HG02970 (cell line): ENCODE measurements around the gene CCL18.
"Not testable (repeated sequence)": the region's sequence is repeated elsewhere in the genome, so short reads cannot be mapped to it uniquely, and the experiment has no call there.

ENCODE experiments used
- ATAC-seq: cut with Tn5 transposase; IDR thresholded peaks from one replicate; pipeline ENCODE4 v1.9.1; 2021; ENCODE audit warnings: mild to moderate bottlenecking, moderate library complexity, moderate number of reproducible peaks; ENCODE audit not compliant: unreplicated experiment, low FRiP score

Gene CCL18, protein sequence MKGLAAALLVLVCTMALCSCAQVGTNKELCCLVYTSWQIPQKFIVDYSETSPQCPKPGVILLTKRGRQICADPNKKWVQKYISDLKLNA

DNA sequence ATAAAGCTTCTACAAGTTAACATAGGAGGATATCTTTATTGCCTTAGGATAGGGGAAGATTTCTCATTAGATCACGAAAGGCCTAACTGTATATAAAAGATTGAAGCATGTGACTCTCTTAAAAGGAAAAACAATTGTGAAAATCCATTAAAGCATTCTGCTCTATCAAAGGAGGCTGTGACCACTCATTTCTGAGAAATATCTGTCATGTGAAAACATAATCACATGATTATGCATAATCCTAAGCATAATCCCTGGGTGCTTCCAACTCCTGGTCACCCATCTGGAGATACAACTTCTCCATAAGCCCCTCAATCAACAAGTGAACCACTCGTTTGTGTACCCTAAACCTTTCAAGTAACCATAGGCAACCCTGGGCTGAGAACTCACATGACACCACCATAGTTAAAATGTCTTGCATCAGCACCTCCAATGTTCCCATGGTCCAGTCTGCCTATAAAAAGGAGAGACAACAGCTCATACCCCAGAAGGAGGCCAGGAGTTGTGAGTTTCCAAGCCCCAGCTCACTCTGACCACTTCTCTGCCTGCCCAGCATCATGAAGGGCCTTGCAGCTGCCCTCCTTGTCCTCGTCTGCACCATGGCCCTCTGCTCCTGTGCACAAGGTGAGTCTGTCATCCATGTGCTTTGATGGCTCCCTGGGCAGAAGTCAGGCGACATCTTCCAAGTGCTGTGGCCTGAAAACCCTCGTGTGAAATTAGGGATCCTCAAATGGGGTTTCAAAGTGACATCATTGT, at the start of gene CCL18:
TSS of gene CCL18 (plus strand) at position 487 of the 756 bp plus-strand sequence. CDS start at position 558, 71 bp downstream.
- ATAC-seq, result no peak

DNA sequence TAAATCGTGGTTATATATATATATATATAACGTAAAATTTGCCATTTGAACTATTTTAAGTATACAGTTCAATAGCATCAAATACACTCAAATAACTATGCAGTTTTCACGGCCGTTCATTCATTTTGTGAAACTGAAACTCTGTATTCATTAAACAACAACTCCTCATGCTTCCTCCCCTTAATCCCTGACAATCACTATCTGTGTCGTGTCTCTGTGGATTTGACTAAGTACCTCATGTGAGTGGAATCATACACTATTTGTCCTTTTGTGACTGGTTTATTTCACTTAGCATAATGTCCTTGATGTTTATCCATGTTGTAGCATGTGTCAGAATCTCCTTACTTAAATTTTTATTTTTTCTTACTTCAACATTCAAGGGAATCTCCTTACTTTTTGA, 49.1 kb upstream of the CCL18 start:
- no peak for ATAC-seq

DNA sequence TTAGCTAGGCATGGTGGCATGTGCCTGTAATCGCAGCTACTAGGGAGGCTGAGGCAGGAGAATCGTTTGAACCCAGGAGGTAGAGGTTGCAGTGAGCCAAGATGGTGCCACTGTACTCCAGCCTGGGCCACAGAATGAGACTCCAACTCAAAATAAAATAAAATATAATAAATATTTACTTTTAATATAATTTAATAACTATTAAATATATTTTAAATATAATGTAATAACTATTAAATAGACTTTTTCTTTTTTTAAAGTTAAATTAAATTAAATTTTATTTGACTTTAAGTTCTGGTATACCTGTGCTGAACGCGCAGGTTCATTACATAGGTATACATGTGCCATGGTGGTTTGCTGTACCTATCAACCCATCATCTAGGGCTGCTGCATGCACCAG, 48.2 kb upstream of the CCL18 start:
- not testable (repeated sequence) for ATAC-seq

DNA sequence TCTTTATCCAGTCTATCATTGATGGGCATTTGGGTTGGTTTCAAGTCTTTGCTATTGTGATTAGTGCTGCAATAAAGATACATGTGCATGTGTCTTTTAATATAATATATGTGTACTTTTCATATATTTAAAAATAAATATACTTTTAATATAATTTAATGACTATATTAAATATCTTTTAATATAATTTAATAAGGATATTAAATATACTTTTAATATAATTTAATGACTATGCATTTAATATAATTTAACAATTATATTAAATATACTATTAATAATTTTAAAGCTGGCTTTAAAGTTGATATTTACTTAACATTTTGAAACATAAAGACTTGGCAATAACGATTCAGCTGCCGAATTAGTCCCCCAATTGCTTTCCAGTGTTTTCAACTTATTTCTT, 47.5 kb upstream of the CCL18 start:
- ATAC-seq, result no peak

DNA sequence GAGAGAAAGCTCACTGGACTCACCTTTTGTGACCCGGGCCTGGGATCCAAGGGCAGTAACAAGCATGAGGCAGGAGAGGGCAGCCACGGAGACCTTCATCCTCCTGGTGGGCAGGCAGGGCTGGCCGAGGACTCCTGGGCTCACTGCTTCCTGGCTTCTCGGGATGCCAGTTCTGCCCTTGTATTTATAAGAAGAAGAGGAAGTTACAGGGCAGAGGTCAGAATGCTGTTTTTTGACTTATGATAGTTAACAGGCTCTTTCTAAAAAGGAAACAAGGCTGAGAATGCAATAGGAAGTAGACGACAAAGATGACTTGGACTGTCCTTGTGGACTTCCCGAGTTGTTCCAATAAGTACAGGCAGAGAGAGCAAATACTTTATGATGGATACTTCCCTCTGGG, 46.3 kb upstream of the CCL18 start, which contains the start of gene CCL23:
TSS of gene CCL23 (minus strand) at position 174 of the 400 bp plus-strand sequence. CDS start at position 99, 75 bp downstream.
- ATAC-seq, result no peak

DNA sequence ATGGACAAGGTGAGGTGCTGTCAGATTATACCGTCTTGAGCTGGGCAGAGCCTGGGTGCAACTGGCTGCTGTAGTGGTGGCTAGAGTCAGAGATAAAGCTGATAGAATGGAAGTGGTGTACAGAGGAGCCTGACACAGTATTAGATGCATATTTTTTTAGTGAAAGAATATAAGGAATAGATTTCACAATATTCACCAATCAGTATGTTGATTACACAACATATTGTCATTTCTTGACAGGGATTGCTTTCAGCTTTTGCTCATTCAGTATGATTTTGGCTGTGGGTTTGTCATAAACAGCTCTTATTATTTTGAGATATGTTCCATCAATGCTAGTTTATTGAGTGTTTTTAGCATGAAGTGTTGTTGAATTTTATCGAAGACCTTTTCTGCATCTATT, 44.6 kb upstream of the CCL18 start:
- ATAC-seq, result no peak

DNA sequence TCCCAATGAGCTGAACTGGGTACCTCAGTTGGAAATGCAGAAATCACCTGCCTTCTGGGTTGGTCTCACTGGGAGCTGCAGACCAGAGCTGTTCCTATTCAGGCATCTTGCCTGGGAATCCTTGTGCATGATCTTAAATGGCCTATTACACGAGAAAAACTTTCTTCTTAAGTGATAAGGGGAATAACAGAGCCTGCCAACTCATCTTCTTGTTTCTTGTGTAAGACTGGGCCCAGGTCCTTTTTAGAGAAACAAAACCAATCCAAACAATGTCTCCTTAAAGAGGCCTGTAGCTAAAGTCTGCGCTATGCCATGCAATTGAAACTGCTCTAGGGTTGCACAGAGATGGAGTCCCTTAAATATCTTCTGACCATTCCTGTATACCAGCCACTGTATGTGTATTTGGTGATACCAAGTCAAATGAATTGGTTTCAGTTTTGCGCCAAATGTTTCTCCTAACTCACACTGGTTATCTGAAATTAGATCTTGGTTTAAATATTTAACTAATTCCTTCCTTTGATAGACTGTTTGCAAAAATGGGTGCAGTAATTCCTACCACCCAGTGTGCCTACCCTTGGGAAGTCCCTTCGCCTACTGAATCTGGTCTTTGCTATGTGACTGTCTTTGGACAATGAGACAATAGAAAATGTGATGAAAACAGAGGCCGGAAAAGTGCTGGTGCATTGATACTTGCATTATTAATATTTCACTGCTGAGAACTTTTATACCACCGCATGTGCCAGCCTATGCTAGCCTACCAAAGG, 39.8 kb upstream of the CCL18 start:
- ATAC-seq, result no peak

DNA sequence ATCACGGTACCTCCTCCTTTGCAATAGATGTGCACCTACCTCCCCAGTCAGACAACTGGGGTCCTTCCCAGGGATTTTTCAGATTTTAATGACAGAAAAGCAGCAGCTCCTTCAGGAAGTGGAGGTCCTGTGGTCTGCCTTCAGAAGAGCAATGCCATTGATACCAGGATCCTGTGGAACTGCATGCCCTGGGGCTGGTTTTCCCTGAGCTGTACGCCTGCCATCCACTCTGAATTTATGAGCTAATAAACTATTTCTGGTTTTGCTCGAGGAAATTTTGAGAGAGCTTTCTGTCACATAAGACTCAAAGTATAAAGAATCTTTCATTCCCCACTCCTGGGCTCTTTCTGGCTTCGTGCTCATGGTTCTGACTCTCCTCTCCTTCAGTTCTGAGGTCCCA, 36.3 kb upstream of the CCL18 start:
- ATAC-seq, result no peak

DNA sequence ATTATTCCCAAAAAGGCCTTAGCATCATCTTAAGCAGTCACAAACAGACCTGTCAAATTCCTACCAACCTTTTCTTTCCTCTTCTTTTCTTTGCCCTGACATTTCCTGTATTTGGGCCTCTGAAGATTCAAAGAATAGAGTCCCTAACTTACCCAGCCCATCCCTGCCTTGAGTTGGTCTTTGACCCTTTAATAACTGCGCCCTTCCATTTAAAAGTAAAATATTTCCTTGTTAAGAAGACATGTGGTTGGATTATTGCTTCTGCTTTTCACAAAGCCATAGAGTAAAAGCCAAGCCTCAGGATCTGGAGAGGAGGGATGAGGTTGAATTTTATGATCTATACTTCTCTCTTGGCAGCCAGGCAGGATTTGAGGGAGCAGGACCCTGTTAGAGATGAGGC, 33.1 kb upstream of the CCL18 start:
- ATAC-seq, result no peak

DNA sequence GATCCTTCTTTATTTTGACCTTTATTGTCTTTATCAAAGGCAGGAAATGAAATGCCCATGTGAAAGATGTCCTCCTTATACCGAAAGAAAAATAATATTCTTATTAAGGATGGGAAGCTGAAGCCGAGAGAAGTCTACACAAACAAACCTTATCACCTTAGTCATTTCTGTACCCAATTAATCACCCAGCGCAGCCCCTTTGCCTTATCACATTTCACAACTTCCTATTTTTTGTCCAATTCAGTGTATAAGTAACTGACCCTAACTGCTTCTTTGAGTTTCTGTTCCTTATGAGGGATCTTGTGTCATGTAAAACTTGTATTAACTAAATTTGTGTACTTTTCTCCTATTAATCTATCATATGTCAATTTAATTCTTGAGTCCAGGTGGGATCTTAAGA, 29.9 kb upstream of the CCL18 start:
- ATAC-seq, result no peak

DNA sequence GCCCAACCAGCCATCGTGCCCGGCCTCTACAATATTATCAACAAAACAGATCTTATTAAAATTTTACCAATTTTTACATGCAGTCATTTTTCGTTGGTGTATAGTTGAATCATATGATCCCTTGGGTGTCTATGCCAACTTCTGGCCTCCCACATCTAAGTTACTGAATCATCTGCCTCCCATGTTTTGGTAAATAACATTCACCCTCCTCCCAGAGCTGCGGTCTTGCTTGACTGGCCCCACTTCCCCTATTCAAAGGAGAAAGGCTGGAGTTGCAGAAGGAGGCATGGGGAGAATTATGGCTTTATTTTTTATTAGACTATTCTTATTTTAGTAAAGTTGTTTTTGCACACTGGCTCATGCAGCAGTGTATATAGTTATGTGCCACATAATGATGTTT, 27.8 kb upstream of the CCL18 start:
- ATAC-seq, result no peak

DNA sequence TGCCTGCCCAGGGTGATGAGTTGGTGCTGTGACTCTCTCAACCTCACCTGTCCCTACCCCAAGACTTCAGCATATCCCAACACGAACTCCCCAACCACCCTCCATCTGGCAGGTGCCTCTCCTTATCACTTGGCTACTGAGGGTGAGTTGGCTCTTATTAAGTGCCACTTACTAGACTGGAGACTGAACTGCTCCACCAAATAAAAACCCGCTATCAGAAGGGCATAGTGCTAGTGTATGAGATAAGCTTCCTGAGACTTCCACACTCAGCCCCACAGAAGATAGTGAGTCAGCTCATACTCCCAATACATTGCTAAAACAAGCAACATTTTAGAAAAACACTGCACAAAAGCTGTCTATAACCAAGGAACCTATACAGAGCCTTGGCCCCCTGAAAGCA, 16.0 kb upstream of the CCL18 start:
- no peak for ATAC-seq

DNA sequence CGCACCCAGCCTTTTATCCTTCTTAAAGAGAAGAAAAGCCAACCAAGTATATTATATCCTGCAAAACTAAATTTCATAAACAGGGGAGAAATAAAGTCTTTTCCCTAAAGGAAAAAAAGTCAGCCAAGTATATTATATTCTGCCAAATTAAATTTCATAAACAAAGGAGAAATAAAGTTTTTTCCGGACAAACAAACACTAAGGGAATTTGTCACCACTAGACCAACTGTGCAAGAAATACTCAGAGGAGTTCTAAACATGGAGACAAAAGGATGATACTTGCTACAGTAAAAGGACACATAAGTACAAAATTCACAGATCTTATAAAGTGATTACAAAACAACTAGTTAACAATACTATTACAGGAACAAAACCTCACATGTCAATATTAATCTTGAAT, 14.4 kb upstream of the CCL18 start:
- no peak for ATAC-seq

DNA sequence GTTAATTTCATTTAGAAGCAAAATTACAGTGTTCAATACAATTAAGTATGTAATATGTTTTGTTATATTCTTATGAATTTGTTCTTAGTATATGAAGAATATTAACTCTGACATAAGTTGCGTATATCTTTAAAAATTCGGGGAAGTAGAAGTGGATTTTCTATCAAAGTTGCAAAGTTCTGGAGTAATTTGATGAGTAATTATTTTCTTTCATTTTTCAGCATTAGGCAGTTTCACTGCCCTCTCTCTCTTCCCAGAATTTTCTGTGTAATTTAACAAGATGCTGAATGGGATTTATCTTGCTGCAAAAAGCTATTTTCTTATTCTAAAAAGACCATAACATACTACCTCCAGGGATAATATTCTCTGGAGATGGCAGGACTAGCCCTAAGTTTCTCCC, 8.9 kb upstream of the CCL18 start:
- ATAC-seq, result no peak

DNA sequence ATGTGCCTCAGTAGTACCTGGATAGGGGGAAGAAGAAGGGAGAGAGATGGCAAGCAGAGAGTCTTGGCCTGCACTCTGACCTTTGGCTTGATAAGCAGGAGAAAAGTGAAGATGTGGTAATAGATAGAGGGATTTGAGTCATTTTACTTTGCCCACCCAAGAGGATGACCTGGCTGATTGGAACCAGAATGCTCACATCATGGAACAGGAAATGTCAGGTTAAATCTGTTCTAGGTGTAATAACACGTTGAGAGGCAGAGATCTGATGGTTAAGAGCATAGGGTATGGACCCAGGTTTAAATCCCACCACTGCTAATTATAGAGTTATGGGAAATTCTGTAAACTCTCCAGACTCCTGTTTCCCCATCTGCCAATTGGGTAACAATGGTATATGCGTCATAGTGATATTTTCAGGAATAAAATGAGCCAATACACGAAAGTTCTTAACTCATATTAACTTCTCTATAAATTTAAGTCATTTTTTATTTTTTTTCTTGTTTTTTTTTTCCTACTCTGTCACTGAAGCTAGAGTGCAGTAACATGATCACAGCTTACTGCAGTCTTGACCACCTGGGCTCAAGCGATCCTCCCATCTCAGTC, 8.1 kb upstream of the CCL18 start:
- ATAC-seq, result no peak

DNA sequence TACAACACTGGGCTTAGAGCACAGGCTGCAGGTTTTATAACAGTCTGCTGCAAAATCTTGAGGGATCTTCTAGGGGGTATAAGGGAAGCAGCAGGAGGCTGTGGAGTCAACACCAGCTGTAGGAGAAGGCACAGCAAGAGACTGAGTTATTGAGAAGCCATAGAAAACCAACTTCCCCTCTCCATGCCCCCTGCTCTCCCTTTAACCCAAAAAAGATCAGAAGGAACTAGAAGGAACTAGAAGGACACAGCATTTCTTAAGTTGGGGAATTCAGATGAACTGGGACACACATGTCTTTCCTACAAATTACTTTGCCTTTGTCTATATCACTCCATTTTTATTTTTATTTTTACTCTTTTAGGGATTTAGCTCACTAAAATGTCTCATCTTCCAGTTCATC, 6.2 kb upstream of the CCL18 start:
- ATAC-seq, result no peak

DNA sequence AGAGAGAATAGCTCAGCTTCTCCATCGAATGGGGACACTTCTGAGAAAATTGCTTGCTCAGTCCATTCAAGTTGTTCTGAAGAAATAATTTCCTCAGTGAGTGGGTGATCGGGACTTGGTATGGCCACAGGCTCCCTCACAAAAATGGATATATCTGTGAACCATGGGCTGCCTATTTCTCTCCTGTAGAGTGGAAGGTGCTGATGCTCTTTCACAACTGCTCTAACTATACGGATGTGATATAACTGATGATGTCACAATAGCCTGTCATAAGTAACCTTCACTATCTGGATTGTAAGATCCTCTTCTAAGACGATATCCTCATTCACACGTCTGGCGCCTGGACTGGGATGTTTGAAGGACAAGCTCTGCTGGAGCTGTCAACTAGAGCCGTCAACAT, 4.7 kb upstream of the CCL18 start:
- no peak for ATAC-seq

DNA sequence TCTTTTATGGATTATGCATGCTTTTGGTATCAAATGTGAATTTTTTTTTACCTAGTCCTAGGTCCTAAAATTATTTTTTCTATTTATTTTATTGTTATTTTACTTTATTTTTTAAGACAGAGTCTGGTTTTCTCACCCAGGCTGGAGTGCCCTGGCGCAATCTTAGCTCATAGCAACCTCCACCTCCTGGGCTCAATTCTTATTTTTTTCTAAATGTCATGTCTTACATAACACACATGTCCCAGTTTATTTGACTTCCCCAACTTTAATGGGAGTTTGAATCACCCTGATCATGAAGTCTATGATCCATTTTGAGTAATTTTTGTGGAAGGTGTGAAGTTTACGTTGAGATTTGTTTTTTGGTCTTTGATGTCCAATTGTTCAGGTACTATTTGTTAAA, 3.3 kb upstream of the CCL18 start:
- no peak for ATAC-seq

DNA sequence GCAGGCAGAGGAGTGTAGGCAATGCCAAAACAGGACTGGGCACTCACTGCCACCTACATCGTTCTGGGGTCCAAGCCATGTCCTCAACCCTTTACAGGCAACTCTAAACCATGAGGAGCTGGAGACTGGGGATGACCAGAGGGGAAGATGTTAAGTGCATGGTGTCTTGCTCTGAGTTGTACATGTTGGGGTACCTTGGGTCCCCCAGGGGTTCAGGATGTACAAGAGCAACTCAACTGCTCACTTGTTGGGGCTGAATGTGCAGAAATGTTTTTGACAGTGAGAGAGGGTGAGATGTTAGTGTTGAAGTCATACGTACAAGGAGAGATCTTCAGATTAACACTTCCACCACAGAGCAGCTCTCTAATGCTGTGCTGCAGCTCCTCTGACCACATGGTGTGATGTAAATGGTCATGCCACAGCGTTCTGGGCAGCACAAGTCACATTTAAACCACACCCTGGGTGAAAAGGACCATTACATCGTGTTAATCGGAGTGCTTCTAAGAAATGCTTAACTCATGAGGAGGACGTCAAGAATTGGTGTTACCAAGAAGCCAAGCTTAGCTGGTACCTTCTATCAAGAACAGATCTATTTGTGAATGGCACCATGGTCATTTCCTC, 2.4 kb downstream of the CCL18 start:
- no peak for ATAC-seq

DNA sequence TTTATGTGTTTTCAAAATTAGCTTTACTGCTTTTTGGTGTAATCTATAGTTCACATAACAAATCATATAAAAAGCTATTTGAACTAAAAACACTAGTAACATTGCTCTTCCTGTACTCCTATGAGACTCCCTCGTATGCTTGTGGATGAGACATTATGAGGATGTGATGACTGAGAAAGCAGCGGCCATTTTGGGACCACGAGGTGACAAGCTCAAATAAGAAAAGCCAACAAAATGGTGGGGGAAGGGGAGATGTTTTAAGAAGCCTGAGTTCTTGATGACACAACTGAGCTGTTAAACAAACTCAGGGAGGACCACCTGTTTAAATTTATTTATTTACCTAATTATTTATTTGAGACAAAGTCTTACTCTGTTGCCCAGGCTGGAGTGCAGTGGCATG, 4.5 kb downstream of the CCL18 start:
- no peak for ATAC-seq

DNA sequence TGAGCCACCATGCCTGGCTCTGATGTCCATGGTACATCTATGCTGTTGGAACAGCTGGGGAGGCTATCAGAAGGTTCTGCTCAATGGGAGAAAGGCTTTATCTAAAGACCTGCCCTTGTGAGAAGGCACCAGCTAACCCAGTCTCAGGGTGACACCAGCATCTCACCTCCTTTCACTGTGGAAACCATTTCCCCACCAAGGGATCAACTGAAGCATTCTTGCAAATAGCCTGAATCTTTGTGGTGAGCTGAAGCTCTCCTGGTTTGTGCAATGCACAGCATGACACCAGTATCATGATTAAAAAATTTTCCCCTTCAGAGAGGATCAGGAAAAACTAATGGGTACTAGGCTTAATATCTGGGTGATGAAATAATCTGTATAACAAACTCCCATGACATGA, 5.1 kb downstream of the CCL18 start:
- no peak for ATAC-seq
